ENCODE data around the gene PSORS1C1.

PSORS1C1 gene

GRCh38 chr6:31143148-31143547 lies 28.5 kb downstream of the PSORS1C1 start:
- no peak for TF ChIP-seq MYC (IDR thresholded peaks at IDR 0.05; ENCODE audit: low read depth, low read length)
- no peak for TF ChIP-seq MAX (IDR thresholded peaks at IDR 0.05; ENCODE audit: low read depth, low read length)
- TF ChIP-seq POLR2A (IDR thresholded peaks at IDR 0.05; ENCODE audit: extremely low read depth, insufficient read length), result no peak
- no peak for TF ChIP-seq CTCF (IDR thresholded peaks at IDR 0.05; ENCODE audit: low read depth, low read length)
- no peak for DNase-seq (ENCODE audit: low read depth)
- no peak overlapping the region for H3K4me3 ChIP-seq (ENCODE audit: low read depth, low read length)

GRCh38 chr6:31144296-31144969 lies 29.8 kb downstream of the PSORS1C1 start:
- TF ChIP-seq MYC (IDR thresholded peaks at IDR 0.05; ENCODE audit: low read depth, low read length), result no peak
- TF ChIP-seq CTCF (IDR thresholded peaks at IDR 0.05; ENCODE audit: low read depth, low read length), result no peak
- TF ChIP-seq MAX (IDR thresholded peaks at IDR 0.05; ENCODE audit: low read depth, low read length), result no peak
- TF ChIP-seq POLR2A (IDR thresholded peaks at IDR 0.05; ENCODE audit: extremely low read depth, insufficient read length), result no peak
- no peak overlapping the region for H3K4me3 ChIP-seq (ENCODE audit: low read depth, low read length)
- no peak for DNase-seq (ENCODE audit: low read depth)

- no peak overlapping the region for H3K4me3 ChIP-seq (ENCODE audit: low read depth, low read length)
- no peak for DNase-seq (ENCODE audit: low read depth)
- TF ChIP-seq MAX (IDR thresholded peaks at IDR 0.05; ENCODE audit: low read depth, low read length), result no peak
- TF ChIP-seq POLR2A (IDR thresholded peaks at IDR 0.05; ENCODE audit: extremely low read depth, insufficient read length), result no peak
- no peak for TF ChIP-seq MYC (IDR thresholded peaks at IDR 0.05; ENCODE audit: low read depth, low read length)
- no peak for TF ChIP-seq CTCF (IDR thresholded peaks at IDR 0.05; ENCODE audit: low read depth, low read length)
These were observed 30.4 kb downstream of the PSORS1C1 start for GRCh38 chr6:31144970-31145340.

GRCh38 chr6:31145386-31145785 lies 30.8 kb downstream of the PSORS1C1 start:
- H3K4me3 ChIP-seq (ENCODE audit: low read depth, low read length), result no peak overlapping the region
- DNase-seq (ENCODE audit: low read depth), result no peak
- TF ChIP-seq MYC (IDR thresholded peaks at IDR 0.05; ENCODE audit: low read depth, low read length) (no peak), CTCF (IDR thresholded peaks at IDR 0.05; ENCODE audit: low read depth, low read length) (no peak), POLR2A (IDR thresholded peaks at IDR 0.05; ENCODE audit: extremely low read depth, insufficient read length) (no peak), MAX (IDR thresholded peaks at IDR 0.05; ENCODE audit: low read depth, low read length) (no peak)

- TF ChIP-seq POLR2A (IDR thresholded peaks at IDR 0.05; ENCODE audit: extremely low read depth, insufficient read length) (no peak), MAX (IDR thresholded peaks at IDR 0.05; ENCODE audit: low read depth, low read length) (no peak), CTCF (IDR thresholded peaks at IDR 0.05; ENCODE audit: low read depth, low read length) (no peak), MYC (IDR thresholded peaks at IDR 0.05; ENCODE audit: low read depth, low read length) (no peak)
- H3K4me3 ChIP-seq (ENCODE audit: low read depth, low read length), result no peak overlapping the region
- no peak for DNase-seq (ENCODE audit: low read depth)
These were observed 35.3 kb downstream of the PSORS1C1 start for GRCh38 chr6:31149827-31150447.
